ENCODE results near the gene RAI1.

GRCh38 chr17:17681187-17681743 lies at the start of gene RAI1:
- TF ChIP-seq CTCF (conservative IDR thresholded peaks at IDR 0.05; ENCODE audit: low read length) = peak; percentile 67; the same call in 1 of the 2 replicates
- no peak for TF ChIP-seq EZH2phosphoT487 (IDR thresholded peaks at IDR 0.05; ENCODE audit: borderline replicate concordance, low read depth, low read length)

Data from OCI-LY7 (cell line).